Activated naive CD4-positive, alpha-beta T cell treated with anti-CD3 and anti-CD28 coated beads, Interleukin-2, amount 10 ng/mL, durations not matched to agents 7 days and 5 days (primary cell): ENCODE results near the gene TYRP1.
"Not testable (repeated sequence)": the region's sequence is repeated elsewhere in the genome, so short reads cannot be mapped to it uniquely, and the experiment has no call there.

Experiments
- CTCF ChIA-PET: fragments of 350-600 bp; sonication (Branson Sonifier 250); formaldehyde crosslinking; loops from one replicate; lab custom pipeline; 2021; ENCODE audit warnings: antibody characterized with exemption; lab: Charles Lee
- DNase-seq: peaks from one replicate; pipeline ENCODE4 v3.0.0-alpha.2; 2020
- H3K27ac Mint-ChIP-seq: one replicate; pipeline ENCODE4 v1.8.0; 2021; ENCODE audit warnings: mild to moderate bottlenecking, moderate library complexity, mixed read lengths
- H3K27me3 Mint-ChIP-seq: one replicate; pipeline ENCODE4 v1.8.0; 2021; ENCODE audit warnings: mild to moderate bottlenecking, mixed read lengths
- H3K36me3 Mint-ChIP-seq: one replicate; pipeline ENCODE4 v1.8.0; 2021; ENCODE audit warnings: mixed read lengths
- H3K4me1 Mint-ChIP-seq: one replicate; pipeline ENCODE4 v1.8.0; 2021; ENCODE audit warnings: mixed read lengths
- H3K4me3 Mint-ChIP-seq: one replicate; pipeline ENCODE4 v1.8.0; 2021; ENCODE audit warnings: mild to moderate bottlenecking, moderate library complexity, mixed read lengths
- H3K9me3 Mint-ChIP-seq: one replicate; pipeline ENCODE4 v1.8.0; 2021; ENCODE audit warnings: mixed read lengths

TYRP1 gene

DNA sequence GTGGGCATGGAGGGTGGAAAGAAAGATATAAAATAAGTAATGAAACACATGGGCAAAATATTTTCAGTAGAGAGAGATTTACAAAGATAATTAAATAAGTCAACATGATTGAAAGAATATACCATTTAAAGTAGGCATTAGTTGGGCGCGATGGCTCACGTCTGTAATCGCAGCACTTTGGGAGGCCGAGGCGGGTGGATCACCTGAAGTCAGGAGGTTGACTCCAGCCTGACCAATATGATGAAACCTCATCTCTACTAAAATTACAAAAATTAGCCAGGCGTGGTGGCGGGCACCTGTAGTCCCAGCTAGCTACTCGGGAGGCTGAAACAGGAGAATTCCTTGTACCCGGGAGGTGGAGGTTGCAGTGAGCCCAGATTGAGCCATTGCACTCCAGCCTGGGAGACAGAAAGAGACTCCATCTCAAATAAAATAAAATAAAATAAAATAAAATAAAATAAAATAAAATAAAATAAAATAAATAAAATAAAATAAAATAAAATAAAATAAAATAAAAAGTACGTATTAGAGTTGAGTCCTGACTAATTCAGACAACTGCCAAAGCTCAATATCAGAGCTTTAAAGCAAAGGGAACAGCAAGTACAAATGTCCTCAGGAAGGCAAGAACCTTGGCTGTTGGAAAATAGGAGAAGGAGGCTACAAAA, 15.6 kb upstream of the TYRP1 start:
- DNase-seq, H3K27me3 Mint-ChIP-seq, H3K4me3 Mint-ChIP-seq, H3K4me1 Mint-ChIP-seq, H3K27ac Mint-ChIP-seq, H3K9me3 Mint-ChIP-seq, H3K36me3 Mint-ChIP-seq, CTCF ChIA-PET: not testable (repeated sequence)

DNA sequence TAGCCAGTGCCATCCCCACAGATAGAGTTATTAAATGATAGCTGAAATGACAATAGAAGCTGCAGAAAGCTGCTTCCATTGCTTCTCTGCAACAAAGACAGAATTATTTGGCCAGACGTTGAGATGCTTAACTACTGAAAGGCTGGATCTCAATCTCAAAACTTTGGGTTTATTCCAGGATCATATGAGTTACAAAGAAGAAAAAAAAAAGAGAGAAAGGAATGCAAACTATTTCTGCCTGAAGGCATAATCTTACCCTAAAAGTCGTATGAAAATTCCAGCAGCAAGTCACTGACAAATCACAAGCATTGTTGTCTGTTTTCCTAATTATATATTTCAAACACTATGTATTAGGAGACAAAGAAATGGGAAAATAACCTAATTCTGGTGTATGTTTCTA, 12.8 kb upstream of the TYRP1 start:
- CTCF ChIA-PET = no interaction called here

DNA sequence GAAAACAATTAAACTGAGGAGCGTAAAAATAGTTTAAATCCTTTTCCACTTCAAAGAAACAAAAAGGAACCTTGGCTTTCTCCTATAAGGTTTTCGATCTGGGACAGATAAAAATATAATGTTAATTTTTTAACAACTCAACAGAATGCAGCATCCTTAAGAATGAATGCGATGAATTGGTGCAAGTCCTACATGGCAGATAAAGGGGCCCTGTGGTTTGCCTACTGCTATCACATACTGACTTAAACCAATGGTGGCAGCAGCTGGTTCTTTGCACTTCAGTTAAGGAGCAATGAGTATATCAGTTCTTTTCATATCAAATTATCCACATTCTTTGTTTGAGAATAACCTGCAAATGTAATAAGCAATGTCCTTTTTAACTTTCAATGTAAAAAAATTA, 12.4 kb upstream of the TYRP1 start:
- H3K4me1 Mint-ChIP-seq = no peaks in the 10 kb centered on the region
- H3K27me3 Mint-ChIP-seq = no peaks in the 10 kb centered on the region
- peaks cover 7% of the 10 kb centered on the region for H3K9me3 Mint-ChIP-seq
- CTCF ChIA-PET = no interaction called here
- no peaks in the 10 kb centered on the region for H3K36me3 Mint-ChIP-seq
- H3K27ac Mint-ChIP-seq = no peak overlapping the region
- no peak for DNase-seq
- no peak overlapping the region for H3K4me3 Mint-ChIP-seq

More for the DNA sequence above, 12.8 kb upstream of the TYRP1 start:
- DNase-seq = no peak
- H3K4me3 Mint-ChIP-seq = no peak overlapping the region
- no peak overlapping the region for H3K27ac Mint-ChIP-seq
- H3K9me3 Mint-ChIP-seq = peaks cover 7% of the 10 kb centered on the region
- H3K27me3 Mint-ChIP-seq = no peaks in the 10 kb centered on the region
- H3K4me1 Mint-ChIP-seq = no peaks in the 10 kb centered on the region
- H3K36me3 Mint-ChIP-seq = no peaks in the 10 kb centered on the region

DNA sequence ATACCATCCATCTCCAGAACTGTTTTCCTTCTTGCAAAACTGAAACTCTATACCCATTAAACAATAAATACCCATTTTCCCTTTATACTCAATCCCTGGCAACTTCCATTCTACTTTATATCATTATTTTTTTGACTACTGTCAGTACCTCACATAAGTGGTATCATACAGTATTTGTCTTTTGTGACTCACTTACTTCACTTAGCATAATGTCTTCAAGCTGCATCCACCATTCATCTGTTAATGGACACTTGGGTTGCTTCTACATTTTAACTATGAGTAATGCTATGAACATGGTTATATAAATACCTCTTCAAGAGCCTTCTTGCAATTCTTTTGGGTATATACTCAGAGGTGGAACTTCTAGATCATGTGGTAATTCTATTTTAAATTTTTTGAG, 11.6 kb upstream of the TYRP1 start:
- H3K27ac Mint-ChIP-seq = no peak overlapping the region
- DNase-seq = no peak
- CTCF ChIA-PET = no interaction called here
- H3K36me3 Mint-ChIP-seq = no peaks in the 10 kb centered on the region
- no peaks in the 10 kb centered on the region for H3K4me1 Mint-ChIP-seq
- H3K4me3 Mint-ChIP-seq = no peak overlapping the region
- peaks cover 7% of the 10 kb centered on the region for H3K9me3 Mint-ChIP-seq
- H3K27me3 Mint-ChIP-seq = no peaks in the 10 kb centered on the region

DNA sequence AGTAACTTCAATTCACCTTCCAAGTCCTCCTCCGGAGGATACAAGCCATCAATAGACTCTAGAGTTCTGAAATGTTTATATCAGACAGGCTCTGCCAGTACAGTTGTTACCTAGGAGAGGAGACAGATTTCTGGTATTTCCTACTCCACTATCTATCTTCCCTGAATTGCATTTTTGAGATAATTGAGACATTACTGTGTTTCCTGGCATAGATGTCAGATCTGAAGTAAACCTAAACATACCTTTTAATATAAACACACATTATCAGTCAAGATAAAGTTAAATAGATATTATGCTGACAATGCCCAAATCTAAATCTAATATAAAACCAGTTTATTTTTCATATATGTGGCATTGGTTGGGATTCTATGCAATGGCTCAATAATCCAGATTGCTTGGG, 8.2 kb upstream of the TYRP1 start:
- no peak overlapping the region for H3K4me3 Mint-ChIP-seq
- no peak overlapping the region for H3K27ac Mint-ChIP-seq
- no peaks in the 10 kb centered on the region for H3K36me3 Mint-ChIP-seq
- CTCF ChIA-PET = no interaction called here
- H3K4me1 Mint-ChIP-seq = no peaks in the 10 kb centered on the region
- H3K9me3 Mint-ChIP-seq = peaks cover 7% of the 10 kb centered on the region
- no peak for DNase-seq
- H3K27me3 Mint-ChIP-seq = no peaks in the 10 kb centered on the region

DNA sequence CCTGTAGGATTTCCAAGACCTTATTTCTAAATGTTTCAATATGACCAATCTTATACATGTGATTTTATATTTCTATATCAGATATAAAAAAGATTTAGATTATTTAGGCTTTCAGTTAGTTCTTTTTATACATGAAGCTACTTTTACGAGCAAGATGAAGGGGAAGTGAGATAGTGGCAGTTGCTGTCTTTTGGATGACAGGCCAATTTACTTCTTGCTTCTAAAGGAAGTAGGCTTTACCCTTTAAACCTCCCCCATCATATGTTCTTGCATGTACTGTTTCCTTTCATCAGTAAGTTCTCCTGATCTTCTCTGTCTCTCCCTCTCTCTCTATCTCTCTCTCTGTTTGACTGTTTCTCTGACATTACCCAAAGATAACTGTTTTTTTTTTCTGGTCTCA, 4.0 kb upstream of the TYRP1 start:
- H3K36me3 Mint-ChIP-seq = no peaks in the 10 kb centered on the region
- H3K9me3 Mint-ChIP-seq = peaks cover 3% of the 10 kb centered on the region
- H3K27me3 Mint-ChIP-seq = no peaks in the 10 kb centered on the region
- no peaks in the 10 kb centered on the region for H3K4me1 Mint-ChIP-seq
- no peak overlapping the region for H3K27ac Mint-ChIP-seq
- no peak overlapping the region for H3K4me3 Mint-ChIP-seq
- no peak for DNase-seq
- CTCF ChIA-PET = no interaction called here

DNA sequence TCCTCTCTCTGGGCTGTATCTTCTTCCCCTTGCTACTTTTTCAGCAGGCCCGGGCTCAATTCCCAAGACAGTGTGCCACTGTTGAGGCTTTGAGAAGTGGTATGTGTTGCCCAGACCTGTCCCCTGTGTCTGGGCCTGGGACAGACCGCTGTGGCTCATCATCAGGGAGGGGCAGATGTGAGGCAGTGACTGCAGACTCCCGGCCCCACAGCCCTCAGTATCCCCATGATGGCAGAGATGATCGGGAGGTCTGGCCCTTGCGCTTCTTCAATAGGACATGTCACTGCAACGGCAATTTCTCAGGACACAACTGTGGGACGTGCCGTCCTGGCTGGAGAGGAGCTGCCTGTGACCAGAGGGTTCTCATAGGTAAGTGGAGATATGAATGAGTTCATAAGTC, 828 bp downstream of the TYRP1 start:
- DNase-seq = no peak
- no peak overlapping the region for H3K27ac Mint-ChIP-seq
- no peaks in the 10 kb centered on the region for H3K27me3 Mint-ChIP-seq
- no peak overlapping the region for H3K4me3 Mint-ChIP-seq
- no peaks in the 10 kb centered on the region for H3K4me1 Mint-ChIP-seq
- H3K9me3 Mint-ChIP-seq = peaks cover 4% of the 10 kb centered on the region
- no peaks in the 10 kb centered on the region for H3K36me3 Mint-ChIP-seq
- CTCF ChIA-PET = no interaction called here

DNA sequence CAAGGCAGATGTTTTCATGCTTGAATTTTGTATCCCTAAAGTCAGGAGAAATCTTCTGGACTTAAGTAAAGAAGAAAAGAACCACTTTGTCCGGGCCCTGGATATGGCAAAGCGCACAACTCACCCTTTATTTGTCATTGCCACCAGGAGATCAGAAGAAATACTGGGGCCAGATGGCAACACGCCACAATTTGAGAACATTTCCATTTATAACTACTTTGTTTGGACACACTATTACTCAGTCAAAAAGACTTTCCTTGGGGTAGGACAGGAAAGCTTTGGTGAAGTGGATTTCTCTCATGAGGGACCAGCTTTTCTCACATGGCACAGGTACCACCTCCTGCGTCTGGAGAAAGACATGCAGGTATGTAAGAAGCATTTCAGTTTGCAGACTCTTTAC, 2.3 kb downstream of the TYRP1 start:
- Mint-ChIP-seq H3K36me3 (no peaks in the 10 kb centered on the region), H3K27me3 (no peaks in the 10 kb centered on the region), H3K27ac (no peak overlapping the region), H3K4me3 (no peak overlapping the region), H3K9me3 (peaks cover 2% of the 10 kb centered on the region), H3K4me1 (no peaks in the 10 kb centered on the region)
- no peak for DNase-seq
- CTCF ChIA-PET = no interaction called here

DNA sequence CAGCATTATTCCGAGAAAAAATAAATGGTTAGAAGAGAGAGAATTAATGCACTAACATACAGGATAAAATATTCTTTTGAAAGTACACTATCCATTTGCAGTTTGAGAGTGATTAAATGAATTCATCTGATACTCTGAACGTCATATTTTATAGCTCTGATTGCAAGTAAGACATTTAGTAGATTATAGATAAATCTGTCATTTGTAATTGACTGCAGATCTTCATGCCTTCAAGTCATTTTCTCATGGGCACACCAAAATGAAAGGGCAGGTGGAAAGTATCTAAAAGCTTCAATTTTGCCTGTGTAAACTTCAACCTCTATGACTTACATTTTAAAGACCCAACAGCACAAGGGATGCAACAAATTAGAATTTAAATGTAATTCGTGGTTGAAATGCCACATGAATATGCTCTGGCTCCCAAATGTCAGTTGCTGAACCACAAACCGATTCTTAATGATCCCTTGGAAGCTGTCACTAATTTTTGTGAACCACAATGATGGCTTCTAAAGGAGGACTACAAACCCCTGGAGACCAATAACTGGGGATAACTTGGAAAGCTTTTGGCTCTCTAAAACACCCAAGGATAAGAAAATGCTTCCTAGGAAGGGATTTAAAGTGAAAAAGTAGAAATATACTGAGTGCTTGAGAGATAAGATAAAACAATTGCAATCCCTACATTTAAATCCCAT, 3.9 kb downstream of the TYRP1 start:
- CTCF ChIA-PET = no interaction called here
- no peaks in the 10 kb centered on the region for H3K4me1 Mint-ChIP-seq
- no peaks in the 10 kb centered on the region for H3K27me3 Mint-ChIP-seq
- H3K9me3 Mint-ChIP-seq = peaks cover 2% of the 10 kb centered on the region
- H3K4me3 Mint-ChIP-seq = no peak overlapping the region
- H3K36me3 Mint-ChIP-seq = no peaks in the 10 kb centered on the region
- H3K27ac Mint-ChIP-seq = no peak overlapping the region
- DNase-seq = no peak

DNA sequence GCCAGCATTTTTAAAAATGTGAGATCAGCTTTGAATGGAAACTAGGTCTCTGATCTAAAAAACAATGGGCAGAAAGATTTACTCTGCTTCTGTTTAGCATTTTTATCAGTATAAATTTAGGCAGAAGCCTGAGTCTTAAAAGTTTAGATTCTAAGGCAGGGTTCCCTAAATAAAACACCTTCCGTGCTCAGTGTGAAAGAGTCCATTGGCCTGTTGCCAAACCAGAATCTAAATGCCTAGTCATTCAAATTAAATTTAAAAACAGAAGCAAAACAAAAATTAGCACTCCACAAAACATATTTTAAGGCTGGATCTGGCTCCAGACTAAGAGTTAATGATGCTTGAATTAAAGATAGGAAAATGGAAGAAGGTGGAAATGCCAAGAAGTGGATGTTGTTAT, 4.5 kb downstream of the TYRP1 start:
- Mint-ChIP-seq H3K36me3 (no peaks in the 10 kb centered on the region), H3K27me3 (no peaks in the 10 kb centered on the region), H3K4me1 (no peaks in the 10 kb centered on the region), H3K9me3 (peaks cover 2% of the 10 kb centered on the region), H3K4me3 (no peak overlapping the region), H3K27ac (no peak overlapping the region)
- CTCF ChIA-PET = no interaction called here
- DNase-seq = no peak

DNA sequence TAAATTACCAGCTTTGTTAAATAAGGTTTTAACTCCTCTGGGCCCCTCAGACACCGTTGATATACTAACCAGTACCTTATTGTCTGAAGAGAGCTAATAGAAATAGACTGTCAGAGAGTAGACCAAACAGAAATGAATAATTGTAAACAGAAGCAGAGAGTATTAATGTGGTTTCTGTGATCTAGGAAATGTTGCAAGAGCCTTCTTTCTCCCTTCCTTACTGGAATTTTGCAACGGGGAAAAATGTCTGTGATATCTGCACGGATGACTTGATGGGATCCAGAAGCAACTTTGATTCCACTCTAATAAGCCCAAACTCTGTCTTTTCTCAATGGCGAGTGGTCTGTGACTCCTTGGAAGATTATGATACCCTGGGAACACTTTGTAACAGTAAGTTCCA, 5.1 kb downstream of the TYRP1 start:
- CTCF ChIA-PET = no interaction called here
- peaks cover 2% of the 10 kb centered on the region for H3K9me3 Mint-ChIP-seq
- no peak overlapping the region for H3K27ac Mint-ChIP-seq
- H3K27me3 Mint-ChIP-seq = no peaks in the 10 kb centered on the region
- no peak for DNase-seq
- no peaks in the 10 kb centered on the region for H3K36me3 Mint-ChIP-seq
- no peaks in the 10 kb centered on the region for H3K4me1 Mint-ChIP-seq
- no peak overlapping the region for H3K4me3 Mint-ChIP-seq

DNA sequence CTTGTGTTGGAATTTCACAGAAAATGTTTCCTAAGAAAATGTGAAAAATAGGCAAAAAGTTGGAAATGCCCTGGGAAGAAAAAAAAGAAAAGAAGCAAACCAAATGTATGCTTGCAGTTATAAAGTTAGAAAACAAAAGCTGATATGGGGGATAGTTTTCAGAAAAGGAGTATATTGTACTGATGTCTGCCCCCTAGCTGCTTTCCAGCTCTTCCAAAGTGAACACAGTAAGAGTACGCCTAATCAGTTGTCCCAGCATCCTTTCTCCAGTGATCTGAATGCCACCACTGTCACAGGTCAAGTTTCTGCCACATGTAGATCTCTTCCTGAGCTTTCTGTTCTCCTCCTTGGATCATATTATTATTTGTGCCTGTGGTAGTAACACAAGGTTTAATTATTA, 5.8 kb downstream of the TYRP1 start:
- Mint-ChIP-seq H3K36me3 (no peaks in the 10 kb centered on the region), H3K27me3 (no peaks in the 10 kb centered on the region), H3K4me3 (no peak overlapping the region), H3K4me1 (no peaks in the 10 kb centered on the region), H3K27ac (no peak overlapping the region), H3K9me3 (peaks cover 2% of the 10 kb centered on the region)
- CTCF ChIA-PET = no interaction called here
- no peak for DNase-seq

DNA sequence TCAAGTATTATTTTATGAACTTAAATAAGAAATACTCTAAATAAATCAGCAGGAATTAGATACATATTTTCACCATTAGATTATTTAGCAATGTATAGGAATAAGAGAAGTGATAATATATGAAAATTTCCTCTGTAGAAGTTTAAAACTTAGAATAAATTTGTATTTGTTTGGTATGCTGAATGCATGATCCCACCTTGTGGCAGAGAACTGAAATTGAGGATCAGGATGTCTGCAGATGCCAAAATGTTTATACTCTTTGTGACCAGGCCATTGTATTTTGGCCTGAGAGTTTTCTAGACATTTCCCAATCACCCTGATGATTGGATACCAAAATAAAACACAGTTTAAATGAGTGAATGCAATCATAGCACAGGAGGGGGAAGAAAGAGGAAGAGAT, 6.3 kb downstream of the TYRP1 start:
- DNase-seq = no peak
- no peaks in the 10 kb centered on the region for H3K4me1 Mint-ChIP-seq
- CTCF ChIA-PET = no interaction called here
- peaks cover 2% of the 10 kb centered on the region for H3K9me3 Mint-ChIP-seq
- no peak overlapping the region for H3K4me3 Mint-ChIP-seq
- no peaks in the 10 kb centered on the region for H3K27me3 Mint-ChIP-seq
- no peaks in the 10 kb centered on the region for H3K36me3 Mint-ChIP-seq
- no peak overlapping the region for H3K27ac Mint-ChIP-seq

DNA sequence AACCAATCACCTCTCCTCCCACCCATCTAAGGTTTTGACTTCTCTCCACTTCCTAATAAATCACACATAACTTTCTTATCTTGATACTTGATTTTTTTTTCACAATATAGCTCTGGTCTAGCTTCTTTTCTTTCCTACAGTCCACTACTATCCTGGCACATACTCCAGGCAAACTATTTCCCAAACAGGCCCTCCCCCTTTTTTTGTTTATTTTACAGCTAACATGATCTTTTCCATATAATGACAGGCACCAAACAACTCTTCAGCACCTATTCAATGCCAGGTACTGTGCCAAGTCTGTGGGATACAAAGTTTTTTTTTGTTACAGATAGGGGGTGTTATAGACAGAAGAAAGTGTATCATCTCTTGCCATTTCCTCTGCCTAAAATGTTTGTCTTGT, 7.9 kb downstream of the TYRP1 start:
- DNase-seq = no peak
- Mint-ChIP-seq H3K27ac (no peak overlapping the region), H3K4me1 (no peaks in the 10 kb centered on the region), H3K4me3 (no peak overlapping the region), H3K36me3 (no peaks in the 10 kb centered on the region), H3K27me3 (no peaks in the 10 kb centered on the region), H3K9me3 (peaks cover under 1% of the 10 kb centered on the region)
- CTCF ChIA-PET = no interaction called here

DNA sequence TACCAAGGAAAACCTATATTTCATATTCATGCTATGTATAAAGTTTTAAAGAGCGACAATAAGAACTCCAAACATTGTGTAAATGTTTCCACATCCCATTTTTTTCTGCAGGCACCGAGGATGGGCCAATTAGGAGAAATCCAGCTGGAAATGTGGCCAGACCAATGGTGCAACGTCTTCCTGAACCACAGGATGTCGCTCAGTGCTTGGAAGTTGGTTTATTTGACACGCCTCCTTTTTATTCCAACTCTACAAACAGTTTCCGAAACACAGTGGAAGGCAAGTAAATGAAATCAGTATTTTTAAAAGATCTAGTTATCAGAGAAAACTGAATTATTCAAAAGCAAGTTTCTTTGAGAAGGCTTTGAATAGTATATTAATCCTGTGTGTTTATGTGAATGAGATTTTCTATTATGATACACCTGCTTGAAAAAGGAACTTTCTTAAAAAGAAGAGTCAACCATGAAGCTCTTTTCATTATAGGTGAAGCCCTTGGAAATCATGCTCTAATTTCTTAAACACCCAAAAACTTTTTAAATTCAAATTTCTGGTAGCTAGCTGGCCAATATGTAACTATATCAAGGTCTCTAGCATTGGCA, 9.1 kb downstream of the TYRP1 start:
- no peaks in the 10 kb centered on the region for H3K9me3 Mint-ChIP-seq
- no peaks in the 10 kb centered on the region for H3K4me1 Mint-ChIP-seq
- no peak for DNase-seq
- no peak overlapping the region for H3K4me3 Mint-ChIP-seq
- H3K36me3 Mint-ChIP-seq = no peaks in the 10 kb centered on the region
- no peak overlapping the region for H3K27ac Mint-ChIP-seq
- H3K27me3 Mint-ChIP-seq = no peaks in the 10 kb centered on the region
- CTCF ChIA-PET = no interaction called here
